ENCODE data around the gene GABPA. TPM values are rescaled to one million over a fixed set of nuclear protein-coding genes. Genes with fewer than 3 reads are reported as not detected.
A peak's percentile ranks its signal among the peaks of the same experiment; 100 is the strongest.

GABPA gene
- total RNA-seq, 1 donor from 2014 or later = 66.5 TPM

GRCh38 chr21:25791319-25791718 is 56.5 kb downstream of the GABPA start:
- TF ChIP-seq EZH2phosphoT487 (IDR thresholded peaks at IDR 0.05) (no peak), CTCF (IDR thresholded peaks at IDR 0.05) (no peak), EZH2 (IDR thresholded peaks at IDR 0.05) (no peak)
- Histone ChIP-seq H3K79me2 (ENCODE audit: low read depth) (no peaks in the 10 kb centered on the region), H3K9ac (no peak overlapping the region), H3K4me3 (no peak overlapping the region), H3K9me3 (ENCODE audit: low read depth) (no peaks in the 10 kb centered on the region), H3K4me2 (no peak overlapping the region), H3K27ac (no peak overlapping the region), H3F3A (ENCODE audit: low read depth) (no peaks in the 10 kb centered on the region), H2AFZ (replicated peaks) (peak overlapping the region; percentile 20), H3K27me3 (no peaks in the 10 kb centered on the region), H3K4me1 (no peaks in the 10 kb centered on the region), H4K20me1 (ENCODE audit: low read depth) (no peaks in the 10 kb centered on the region), H3K36me3 (no peaks in the 10 kb centered on the region)
- Mint-ChIP-seq H3K9me3 (no peaks in the 10 kb centered on the region), H3K27me3 (ENCODE audit: insufficient read depth, low read depth) (no peaks in the 10 kb centered on the region), H3K4me1 (peaks cover 5% of the 10 kb centered on the region), H3K4me3 (no peak overlapping the region), H3K27ac (no peak overlapping the region), H3K36me3 (no peaks in the 10 kb centered on the region)
- DNase-seq (ENCODE audit: low spot score) = no peak

GRCh38 chr21:25801217-25802014 is 66.6 kb downstream of the GABPA start:
- Mint-ChIP-seq H3K9me3 (no peaks in the 10 kb centered on the region), H3K27me3 (ENCODE audit: insufficient read depth, low read depth) (peaks cover 3% of the 10 kb centered on the region), H3K4me1 (no peaks in the 10 kb centered on the region), H3K4me3 (no peak overlapping the region), H3K27ac (no peak overlapping the region), H3K36me3 (no peaks in the 10 kb centered on the region)
- H3K4me3 ChIP-seq = no peak overlapping the region
- no peaks in the 10 kb centered on the region for H4K20me1 ChIP-seq (ENCODE audit: low read depth)
- no peaks in the 10 kb centered on the region for H3K27me3 ChIP-seq
- H3K9ac ChIP-seq = no peak overlapping the region
- no peaks in the 10 kb centered on the region for H3K9me3 ChIP-seq (ENCODE audit: low read depth)
- peak overlapping the region; percentile 85 for H2AFZ ChIP-seq (replicated peaks)
- peak; percentile 93 for DNase-seq (ENCODE audit: low spot score)
- TF ChIP-seq EZH2phosphoT487 (IDR thresholded peaks at IDR 0.05) (no peak), CTCF (IDR thresholded peaks at IDR 0.05) (peak; percentile 100)
- no peaks in the 10 kb centered on the region for H3K36me3 ChIP-seq
- H3F3A ChIP-seq (ENCODE audit: low read depth) = no peaks in the 10 kb centered on the region
- H3K79me2 ChIP-seq (ENCODE audit: low read depth) = no peaks in the 10 kb centered on the region
- no peaks in the 10 kb centered on the region for H3K4me1 ChIP-seq
- no peak overlapping the region for H3K27ac ChIP-seq
- H3K4me2 ChIP-seq = no peak overlapping the region

GRCh38 chr21:25806060-25806459 is 71.3 kb downstream of the GABPA start:
- Histone ChIP-seq H3F3A (ENCODE audit: low read depth) (no peaks in the 10 kb centered on the region), H3K27me3 (no peaks in the 10 kb centered on the region), H3K4me2 (no peak overlapping the region), H3K4me3 (no peak overlapping the region), H3K9ac (no peak overlapping the region), H3K4me1 (no peaks in the 10 kb centered on the region), H3K27ac (no peak overlapping the region), H3K79me2 (ENCODE audit: low read depth) (no peaks in the 10 kb centered on the region), H3K9me3 (ENCODE audit: low read depth) (no peaks in the 10 kb centered on the region), H3K36me3 (no peaks in the 10 kb centered on the region), H4K20me1 (ENCODE audit: low read depth) (no peaks in the 10 kb centered on the region), H2AFZ (replicated peaks) (no peak overlapping the region)
- TF ChIP-seq CTCF (IDR thresholded peaks at IDR 0.05) (no peak), EZH2 (IDR thresholded peaks at IDR 0.05) (no peak), EZH2phosphoT487 (IDR thresholded peaks at IDR 0.05) (no peak)
- Mint-ChIP-seq H3K27me3 (ENCODE audit: insufficient read depth, low read depth) (no peaks in the 10 kb centered on the region), H3K4me1 (no peaks in the 10 kb centered on the region), H3K27ac (no peak overlapping the region), H3K4me3 (no peak overlapping the region), H3K9me3 (no peaks in the 10 kb centered on the region), H3K36me3 (no peaks in the 10 kb centered on the region)
- DNase-seq (ENCODE audit: low spot score) = no peak

Data from neural progenitor cell (in vitro differentiated cells).